Adrenal gland (tissue), 12 donors: Measurements from ENCODE around the gene METTL24. TPM values are rescaled to one million over a fixed set of nuclear protein-coding genes. Genes with fewer than 3 reads are reported as not detected.

Experiments
- DNase-seq, 7 donors: peaks; one replicate each; pipeline ENCODE4 v3.0.0-alpha.2; 2019 to 2020
- H3K27ac ChIP-seq, 5 donors: fragments of 200-600 bp; sonication (generic) in 4 of 5; 1 replicate in 3 of 5; 2 replicates in 2 of 5; pipeline versions ENCODE4 v1.5.1 to v1.8.0; 2016 to 2020; ENCODE audit warnings: mild to moderate bottlenecking in 1 of 5
- H3K27me3 ChIP-seq: fragments of 200-600 bp; 2 replicates; pipeline ENCODE4 v1.8.0; 2021
- H3K36me3 ChIP-seq, 2 donors: fragments of 200-600 bp; replicated peaks in 1 of 2; 1 replicate in 1 of 2; 2 replicates in 1 of 2; pipeline versions ENCODE4 v1.5.1 to v1.8.0; 2018 to 2022
- H3K4me1 ChIP-seq, 2 donors: fragments of 200-600 bp; replicated peaks in 1 of 2; 1 replicate in 1 of 2; 2 replicates in 1 of 2; pipeline versions ENCODE4 v1.5.1 to v1.8.0; 2018 to 2021
- H3K4me3 ChIP-seq, 4 donors: fragments of 200-600 bp; sonication (generic) in 3 of 4; one replicate each; pipeline ENCODE4 v1.5.1; 2016 to 2018
- H3K9me3 ChIP-seq, 3 donors: fragments of 200-600 bp; sonication (generic) in 1 of 3; replicated peaks in 1 of 3; 1 replicate in 2 of 3; 2 replicates in 1 of 3; pipeline versions ENCODE4 v1.5.1 to v1.8.0; 2016 to 2021
- POLR2A ChIP-seq, 2 donors: fragments of 450-650 bp; IDR thresholded peaks; one replicate each; pipeline ENCODE4 v1.6.1; 2017; ENCODE audit warnings: antibody characterized with exemption in 2 of 2, mild to moderate bottlenecking in 2 of 2, moderate library complexity in 1 of 2
- WGBS, 4 donors: extraction: QIAGEN DNeasy Blood & Tissue Kit in 2 of 4; methylation state at CpG; one replicate each; pipeline versions ENCODE4 v1.1.5 to v1.1.7; 2013 to 2017; 5-methylcytosine and 5-hydroxymethylcytosine counted together
- intact Hi-C, 2 donors: fragments of 100-400 bp; cut with DNase I; formaldehyde crosslinking; loops; one replicate each; pipeline versions ENCODE4 v1.14.1 to v1.15.0; 2022 to 2023
- polyA plus RNA-seq, 3 donors: library from polyadenylated mRNA; stranded (reverse); fragments of 200-250 nt in 2 of 3; fragments of 350-450 nt in 1 of 3; fragmentation: Illumina TruSeq in 1 of 3; extraction: RNeasy Lipid Tissue Mini Kit (QIAGEN cat#74804) in 1 of 3; gene quantifications; one replicate each; pipeline ENCODE4 v1.2.3, GENCODE V29; 2013 to 2014
- total RNA-seq, 9 donors: library from RNA; depleted of rRNA in 4 of 9; stranded (reverse); fragments of >200 nt in 4 of 9; fragments of 120-200 nt in 1 of 9; fragmentation: NEBNext Ultra II Directional in 1 of 9; extraction: Animal tissue kit (Norgen Biotek cat#: 25700) in 1 of 9; gene quantifications; one replicate each; pipeline versions ENCODE4 v1.1.0 to v1.2.4, GENCODE V29; 2013 to 2023
- TF ChIP-seq, protein P1 (sequence below), 6 experiments: fragments of 450-650 bp in 4 of 6; fragments of 200-600 bp in 2 of 6; sonication (generic) in 1 of 6; IDR thresholded peaks; 1 replicate in 5 of 6; 2 replicates in 1 of 6; pipeline versions ENCODE4 v1.5.1 to v1.8.0; 2016 to 2021; ENCODE audit warnings: antibody characterized with exemption in 6 of 6, mild to moderate bottlenecking in 2 of 6, moderate library complexity in 1 of 6
- donor health status: healthy with polysubstance abuse.
- donor health status: Bipolar disorder and iron deficiency.
- donor health status: DM: yes; HTN: yes; CAD: no.
- donor health status: DM: no; HTN: no; CAD: no.
- donor health status: DM: no; HTN: no; CAD: no.
- donor health status: DM: yes; HTN: yes; CAD: no.

Gene METTL24
- total and polyA plus RNA-seq, 12 donors: 0.20 to 5.0 (median 1.8) TPM; not detected in 1

DNA sequence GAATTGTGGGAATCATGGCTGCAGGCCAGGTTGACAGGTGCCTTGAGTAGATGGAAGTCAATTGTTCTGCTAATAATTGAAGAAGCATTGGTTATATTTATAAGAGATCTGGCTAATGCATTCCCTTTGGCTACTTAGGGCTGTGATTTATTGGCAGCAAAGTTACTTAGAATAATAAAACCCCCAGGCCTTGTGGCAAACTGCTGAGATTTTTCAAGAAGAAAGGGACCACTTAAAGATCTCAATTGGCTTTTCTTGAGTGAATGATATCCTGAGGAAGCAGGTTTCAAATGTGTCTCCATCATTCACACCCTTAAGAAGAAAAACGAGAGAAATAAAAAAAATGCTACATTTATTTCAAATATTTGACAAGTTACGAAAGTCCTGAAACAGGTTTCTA lies 29.8 kb upstream of the METTL24 start:
- no peak overlapping the region for H3K4me3 ChIP-seq
- no peak for DNase-seq
- 75 to 87% (median 85%) methylated on average over 2 of the region's 2 CpGs for WGBS, 4 donors
- H3K27ac ChIP-seq: no peak overlapping the region
- H3K36me3 ChIP-seq: no peaks in the 10 kb centered on the region
- no peaks in the 10 kb centered on the region for H3K9me3 ChIP-seq
- intact Hi-C loops: loop anchor here in 1 of 2 donors (5.0 kb wide), 1 partner anchor 216 kb away; no protein-coding TSS in a partner anchor
- no peaks in the 10 kb centered on the region for H3K27me3 ChIP-seq
- H3K4me1 ChIP-seq: peaks cover 0 to 4% of the 10 kb centered on the region in 2 donors
- TF ChIP-seq, protein P1, sequence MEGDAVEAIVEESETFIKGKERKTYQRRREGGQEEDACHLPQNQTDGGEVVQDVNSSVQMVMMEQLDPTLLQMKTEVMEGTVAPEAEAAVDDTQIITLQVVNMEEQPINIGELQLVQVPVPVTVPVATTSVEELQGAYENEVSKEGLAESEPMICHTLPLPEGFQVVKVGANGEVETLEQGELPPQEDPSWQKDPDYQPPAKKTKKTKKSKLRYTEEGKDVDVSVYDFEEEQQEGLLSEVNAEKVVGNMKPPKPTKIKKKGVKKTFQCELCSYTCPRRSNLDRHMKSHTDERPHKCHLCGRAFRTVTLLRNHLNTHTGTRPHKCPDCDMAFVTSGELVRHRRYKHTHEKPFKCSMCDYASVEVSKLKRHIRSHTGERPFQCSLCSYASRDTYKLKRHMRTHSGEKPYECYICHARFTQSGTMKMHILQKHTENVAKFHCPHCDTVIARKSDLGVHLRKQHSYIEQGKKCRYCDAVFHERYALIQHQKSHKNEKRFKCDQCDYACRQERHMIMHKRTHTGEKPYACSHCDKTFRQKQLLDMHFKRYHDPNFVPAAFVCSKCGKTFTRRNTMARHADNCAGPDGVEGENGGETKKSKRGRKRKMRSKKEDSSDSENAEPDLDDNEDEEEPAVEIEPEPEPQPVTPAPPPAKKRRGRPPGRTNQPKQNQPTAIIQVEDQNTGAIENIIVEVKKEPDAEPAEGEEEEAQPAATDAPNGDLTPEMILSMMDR (IDR thresholded peaks at IDR 0.05): no peak
- no peak for TF ChIP-seq POLR2A (IDR thresholded peaks at IDR 0.05)

DNA sequence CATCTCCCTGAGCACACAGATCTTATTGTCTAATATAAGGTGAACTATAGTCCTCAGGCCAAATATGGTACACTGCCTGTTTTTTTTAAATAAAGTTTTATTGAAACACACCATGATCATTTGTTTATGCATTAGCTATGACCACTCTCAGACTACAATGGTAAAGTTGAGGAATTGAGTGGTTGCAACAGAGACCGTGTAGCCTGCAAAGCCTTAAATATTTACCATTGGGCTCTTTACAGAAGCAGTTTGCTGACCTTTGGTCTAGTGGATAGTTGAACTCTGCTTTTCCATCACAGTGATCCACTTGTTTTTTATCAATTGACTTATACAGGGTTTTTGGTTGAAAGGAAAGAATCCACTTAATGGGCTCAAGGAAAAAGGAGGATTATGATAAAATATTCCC lies 27.3 kb upstream of the METTL24 start:
- peaks cover 0 to 4% of the 10 kb centered on the region in 2 donors for H3K4me1 ChIP-seq
- intact Hi-C loops: loop anchor here in 1 of 2 donors (5.0 kb wide), 1 partner anchor 213 kb away; no protein-coding TSS in a partner anchor
- H3K36me3 ChIP-seq: no peaks in the 10 kb centered on the region
- no peak overlapping the region for H3K4me3 ChIP-seq
- no peaks in the 10 kb centered on the region for H3K27me3 ChIP-seq
- DNase-seq: no peak
- no peak for TF ChIP-seq POLR2A (IDR thresholded peaks at IDR 0.05)
- TF ChIP-seq, protein P1 (IDR thresholded peaks at IDR 0.05): no peak
- H3K27ac ChIP-seq: no peak overlapping the region
- H3K9me3 ChIP-seq: no peaks in the 10 kb centered on the region
- 83 to 96% (median 93%) methylated on average over 1 of the region's 1 CpG for WGBS, 4 donors

DNA sequence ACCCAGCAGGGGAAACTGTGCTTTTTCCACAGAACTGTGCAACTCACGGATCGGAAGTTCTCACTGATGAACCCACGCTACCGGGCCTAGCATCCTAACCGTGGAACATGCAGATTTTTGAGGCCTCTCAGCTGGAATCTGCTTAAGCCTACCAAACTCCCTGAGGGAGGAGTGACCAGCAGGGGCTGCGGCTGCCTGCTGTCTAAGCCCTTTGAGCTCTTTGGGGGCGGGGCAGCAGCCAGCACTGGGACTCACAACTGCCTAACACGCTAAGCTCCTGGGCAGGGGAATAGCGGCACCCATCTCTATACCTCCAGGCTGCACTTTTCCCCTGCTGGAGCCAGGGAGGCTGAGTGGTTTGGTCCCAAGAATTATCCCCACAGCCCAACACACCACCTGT lies 20.4 kb upstream of the METTL24 start:
- 83 to 91% (median 87%) methylated on average over 5 to 9 of the region's 9 CpGs for WGBS, 4 donors
- Histone ChIP-seq H3K4me3 (no peak overlapping the region), H3K36me3 (no peaks in the 10 kb centered on the region), H3K9me3 (no peaks in the 10 kb centered on the region), H3K4me1 (no peaks in the 10 kb centered on the region), H3K27ac (no peak overlapping the region), H3K27me3 (no peaks in the 10 kb centered on the region)
- intact Hi-C loops: no loop called here
- TF ChIP-seq, protein P1 (IDR thresholded peaks at IDR 0.05): no peak
- TF ChIP-seq POLR2A (IDR thresholded peaks at IDR 0.05): no peak
- no peak for DNase-seq

DNA sequence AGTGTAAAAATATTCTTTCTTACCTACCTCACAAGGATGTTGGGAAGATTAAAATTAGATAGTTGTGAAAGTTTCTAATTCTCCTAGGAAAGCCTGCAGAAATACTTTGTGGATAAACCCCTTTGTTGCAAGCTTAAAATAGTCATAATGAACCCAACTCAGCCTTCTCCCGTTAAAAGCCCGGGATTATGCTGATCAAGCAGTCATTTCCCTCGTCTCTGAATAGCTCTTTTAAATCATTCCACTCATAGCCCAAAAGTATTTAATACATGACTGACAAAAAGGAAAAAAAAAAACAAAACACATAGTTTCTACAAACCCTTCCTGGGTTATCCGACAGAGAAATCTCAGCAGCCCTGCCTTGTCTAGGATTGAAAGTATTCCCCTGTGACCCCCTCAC lies 10.9 kb upstream of the METTL24 start:
- H3K4me1 ChIP-seq: no peaks in the 10 kb centered on the region
- no peaks in the 10 kb centered on the region for H3K27me3 ChIP-seq
- TF ChIP-seq POLR2A (IDR thresholded peaks at IDR 0.05): no peak
- TF ChIP-seq, protein P1 (IDR thresholded peaks at IDR 0.05): no peak
- H3K4me3 ChIP-seq: no peak overlapping the region
- WGBS, 4 donors: 38 to 45% (median 43%) methylated on average over 4 of the region's 4 CpGs
- DNase-seq: no peak
- intact Hi-C loops: no loop called here
- no peaks in the 10 kb centered on the region for H3K9me3 ChIP-seq
- H3K27ac ChIP-seq: no peak overlapping the region
- no peaks in the 10 kb centered on the region for H3K36me3 ChIP-seq
